ENCODE results near the gene SLAMF9. TPM values are rescaled to one million over a fixed set of nuclear protein-coding genes. Genes with fewer than 3 reads are reported as not detected.
A peak's percentile ranks its signal among the peaks of the same experiment; 100 is the strongest.

Gene SLAMF9
- polyA plus RNA-seq, 2 of the 4 experiments (the other 2 are of a cell fraction): 0.22 to 0.25 TPM

- ATAC-seq: peak; percentile 75 to 86
- peak; percentile 94 to 95 for DNase-seq (ENCODE audit: low read depth in 1 of 2, low spot score in 1 of 2)
- no peaks in the 10 kb centered on the region for H3K9me3 ChIP-seq
- TF ChIP-seq REST (IDR thresholded peaks at IDR 0.05) (no peak), KDM5A (IDR thresholded peaks at IDR 0.05) (no peak), ZFP36 (IDR thresholded peaks at IDR 0.05; ENCODE audit: borderline replicate concordance, partially characterized antibody) (no peak), SMC3 (IDR thresholded peaks at IDR 0.05) (no peak), JUNB (IDR thresholded peaks at IDR 0.05) (peak; percentile 82), SREBF2 (IDR thresholded peaks at IDR 0.05) (no peak), HOXA7 (CRISPR knock-in tag; IDR thresholded peaks at IDR 0.05) (no peak; the same call in 1 of the 2 replicates), HEYL (CRISPR knock-in tag; IDR thresholded peaks at IDR 0.05) (no peak), CBX8 (IDR thresholded peaks at IDR 0.05) (no peak), ELK1 (IDR thresholded peaks at IDR 0.05; ENCODE audit: low read depth, low read length) (no peak), CEBPB (IDR thresholded peaks at IDR 0.05) (peak; percentile 8 to 81; a peak in 2 of 4 replicates), RAD21 (conservative IDR thresholded peaks at IDR 0.05 in 1 of 2, IDR thresholded peaks at IDR 0.05 in 1 of 2) (no peak; a peak in 1 of 5 replicates), RARB (CRISPR knock-in tag; IDR thresholded peaks at IDR 0.05) (no peak), BCL3 (IDR thresholded peaks at IDR 0.05) (peak; percentile 69; the same call in 1 of the 3 replicates), POLR2A (IDR thresholded peaks at IDR 0.05; ENCODE audit: low read length) (no peak), MAX (IDR thresholded peaks at IDR 0.05) (peak; percentile 91), MAFK (IDR thresholded peaks at IDR 0.05; ENCODE audit: partially characterized antibody) (peak; percentile 1), RFX5 (IDR thresholded peaks at IDR 0.05) (no peak), FOXS1 (CRISPR knock-in tag; IDR thresholded peaks at IDR 0.05) (peak; percentile 71; the same call in 1 of the 2 replicates), TP53 (CRISPR knock-in tag; IDR thresholded peaks at IDR 0.05) (peak; percentile 54; the same call in 1 of the 2 replicates), ZC3H11A (IDR thresholded peaks at IDR 0.05) (no peak), EHF (CRISPR knock-in tag; IDR thresholded peaks at IDR 0.05) (0 out of 2 replicates have a peak, but pooled peaks have one; percentile 76), HDAC2 (IDR thresholded peaks at IDR 0.05) (no peak), EP300 (IDR thresholded peaks at IDR 0.05) (peak; percentile 78 to 84; a peak in 3 of 5 replicates), KDM1A (IDR thresholded peaks at IDR 0.05; ENCODE audit: low read depth) (no peak), POLR2AphosphoS2 (conservative IDR thresholded peaks at IDR 0.05; ENCODE audit: low read length) (peak; percentile 94), HMGXB4 (CRISPR knock-in tag; IDR thresholded peaks at IDR 0.05; ENCODE audit: borderline replicate concordance) (no peak), PBX3 (IDR thresholded peaks at IDR 0.05) (no peak), FOSB (CRISPR knock-in tag; IDR thresholded peaks at IDR 0.05) (peak; percentile 25; the same call in 1 of the 2 replicates), NR3C1 (IDR thresholded peaks at IDR 0.05) (no peak), PHF8 (IDR thresholded peaks at IDR 0.05; ENCODE audit: borderline replicate concordance, low read depth) (no peak), HES2 (IDR thresholded peaks at IDR 0.05) (no peak)
Measured at GRCh38 chr1:159916242-159917051, 37.6 kb downstream of the SLAMF9 start.

More at GRCh38 chr1:159916242-159917051, 37.6 kb downstream of the SLAMF9 start:
- POLR2A ChIA-PET: interaction anchor here (2.0 kb wide), 1 partner anchor 8 kb away, joined by 17 read pairs; the partner anchor contains the start of gene TAGLN2
- H3K4me2 ChIP-seq: peak overlapping the region; percentile 66
- FAIRE-seq: peak; percentile 97
- H3K4me1 ChIP-seq: peaks cover 92% of the 10 kb centered on the region
- CTCF ChIA-PET: interaction anchor here (1.2 to 2.5 kb wide), 5 partner anchors 9 to 756 kb away, joined by 4 to 15 read pairs (median 7); partner anchors contain the start of gene TAGLN2
- H3K27ac ChIP-seq: peak overlapping the region; percentile 76 to 87
- no peak overlapping the region for H3K4me3 ChIP-seq
- 17% methylated on average over 9 of the region's 9 CpGs for WGBS (ENCODE audit: missing lambda C conversion rate)

All from A549 (cell line).